HEK293 (cell line): ENCODE data around the gene PEPD.

Experiments used
- CTCF ChIA-PET: fragments of 350-600 bp; formaldehyde crosslinking; extraction: SDS; loops from one replicate; lab custom pipeline; 2021; ENCODE audit warnings: antibody characterized with exemption; lab: Yijun Ruan, JAX
- POLR2A ChIA-PET: fragments of 300-600 bp; formaldehyde crosslinking; extraction: SDS; loops from one replicate; lab custom pipeline; 2020; ENCODE audit warnings: antibody characterized with exemption, inconsistent platforms; lab: Yijun Ruan, JAX
- H3K27ac ChIP-seq: fragments of 200-500 bp; sonication (Bioruptor generic); 2 replicates; pipeline ENCODE4 v1.5.1; 2014; ENCODE audit warnings: low read depth, low read length, control low read depth, inconsistent platforms; ENCODE audit errors: extremely low read depth
- H3K36me3 ChIP-seq, 2 experiments: fragments of 200-500 bp in 1 of 2; sonication (Bioruptor generic) in 1 of 2; 1 replicate in 1 of 2; 2 replicates in 1 of 2; pipeline ENCODE4 v1.5.1; 2014 to 2017; ENCODE audit warnings: inconsistent platforms in 2 of 2, low read length in 2 of 2; ENCODE audit not compliant: control insufficient read depth in 2 of 2, insufficient read depth in 1 of 2
- H3K4me1 ChIP-seq: fragments of 200-500 bp; sonication (Bioruptor generic); 2 replicates; pipeline ENCODE4 v1.5.1; 2014; ENCODE audit warnings: mild to moderate bottlenecking, low read length, inconsistent platforms; ENCODE audit not compliant: control insufficient read depth, insufficient read depth
- H3K4me3 ChIP-seq: 2 replicates; pipeline ENCODE4 v1.5.1; 2011; ENCODE audit warnings: low read depth, mild to moderate bottlenecking, control low read depth, low read length, moderate library complexity
- H3K9me3 ChIP-seq: fragments of 200-500 bp; sonication (Bioruptor generic); 2 replicates; pipeline ENCODE4 v1.5.1; 2014; ENCODE audit warnings: low read depth, low read length, inconsistent platforms; ENCODE audit not compliant: control insufficient read depth, insufficient read depth
- EGR2 ChIP-seq: fragments of 450-650 bp; formaldehyde crosslinking; IDR thresholded peaks from 2 replicates; pipeline ENCODE4 v1.5.1; 2016; ENCODE audit warnings: low read depth, missing biosample characterization, missing genetic modification characterization
- OVOL3 ChIP-seq: fragments of 450-650 bp; formaldehyde crosslinking; IDR thresholded peaks from 2 replicates; pipeline ENCODE4 v1.5.1; 2016; ENCODE audit warnings: missing biosample characterization, missing genetic modification characterization
- ZBTB21 ChIP-seq: fragments of 450-650 bp; formaldehyde crosslinking; IDR thresholded peaks from 2 replicates; pipeline ENCODE4 v1.5.1; 2017; ENCODE audit warnings: missing biosample characterization, missing genetic modification characterization
- ZNF16 ChIP-seq: fragments of 450-650 bp; formaldehyde crosslinking; IDR thresholded peaks from 2 replicates; pipeline ENCODE4 v1.5.1; 2016; ENCODE audit warnings: low read depth, missing biosample characterization, missing genetic modification characterization
- ZNF214 ChIP-seq: fragments of 450-650 bp; formaldehyde crosslinking; IDR thresholded peaks from 2 replicates; pipeline ENCODE4 v1.5.1; 2017; ENCODE audit warnings: missing biosample characterization, mild to moderate bottlenecking, missing genetic modification characterization, borderline replicate concordance
- ZNF354C ChIP-seq: fragments of 450-650 bp; formaldehyde crosslinking; IDR thresholded peaks from 2 replicates; pipeline ENCODE4 v1.5.1; 2016; ENCODE audit warnings: missing biosample characterization, missing genetic modification characterization, low read depth, borderline replicate concordance
- ZNF366 ChIP-seq: fragments of 450-650 bp; formaldehyde crosslinking; conservative IDR thresholded peaks from 2 replicates; pipeline ENCODE4 v1.5.1; 2016; ENCODE audit warnings: missing biosample characterization, missing genetic modification characterization
- ZNF37A ChIP-seq: fragments of 450-650 bp; IDR thresholded peaks from 2 replicates; pipeline ENCODE4 v1.5.1; 2018; ENCODE audit warnings: missing biosample characterization, missing genetic modification characterization
- ZNF623 ChIP-seq: fragments of 450-650 bp; formaldehyde crosslinking; IDR thresholded peaks from 2 replicates; pipeline ENCODE4 v1.5.1; 2016; ENCODE audit warnings: missing biosample characterization, missing genetic modification characterization
- ZNF660 ChIP-seq: fragments of 450-650 bp; IDR thresholded peaks from 2 replicates; pipeline ENCODE4 v1.5.1; 2018; ENCODE audit warnings: missing biosample characterization, mild to moderate bottlenecking, missing genetic modification characterization
- ZNF777 ChIP-seq: fragments of 450-650 bp; formaldehyde crosslinking; IDR thresholded peaks from 2 replicates; pipeline ENCODE4 v1.5.1; 2017; ENCODE audit warnings: missing biosample characterization, missing genetic modification characterization, borderline replicate concordance
- ZSCAN30 ChIP-seq: fragments of 450-650 bp; IDR thresholded peaks from 2 replicates; pipeline ENCODE4 v1.5.1; 2018; ENCODE audit warnings: missing biosample characterization, mild to moderate bottlenecking, missing genetic modification characterization, moderate library complexity
- TF ChIP-seq, protein P1 (sequence below): fragments of 450-650 bp; formaldehyde crosslinking; IDR thresholded peaks from 2 replicates; pipeline ENCODE4 v1.5.1; 2016; ENCODE audit warnings: missing biosample characterization, missing genetic modification characterization
- TF ChIP-seq, protein P2 (sequence below): fragments of 450-650 bp; formaldehyde crosslinking; conservative IDR thresholded peaks from 2 replicates; pipeline ENCODE4 v1.5.1; 2016; ENCODE audit warnings: low read depth, missing biosample characterization, missing genetic modification characterization
- TF ChIP-seq, protein P3 (sequence below): fragments of 450-650 bp; IDR thresholded peaks from 2 replicates; pipeline ENCODE4 v1.5.1; 2018; ENCODE audit warnings: missing biosample characterization, missing genetic modification characterization
- TF ChIP-seq, protein P4 (sequence below): fragments of 450-650 bp; formaldehyde crosslinking; IDR thresholded peaks from 2 replicates; pipeline ENCODE4 v1.5.1; 2016; ENCODE audit warnings: missing biosample characterization, missing genetic modification characterization
- TF ChIP-seq, protein P5 (sequence below): fragments of 450-650 bp; formaldehyde crosslinking; IDR thresholded peaks from 2 replicates; pipeline ENCODE4 v1.5.1; 2016; ENCODE audit warnings: missing biosample characterization, missing genetic modification characterization
- TF ChIP-seq, protein P6 (sequence below): fragments of 450-650 bp; formaldehyde crosslinking; IDR thresholded peaks from 2 replicates; pipeline ENCODE4 v1.5.1; 2017; ENCODE audit warnings: missing biosample characterization, missing genetic modification characterization

PEPD gene

DNA sequence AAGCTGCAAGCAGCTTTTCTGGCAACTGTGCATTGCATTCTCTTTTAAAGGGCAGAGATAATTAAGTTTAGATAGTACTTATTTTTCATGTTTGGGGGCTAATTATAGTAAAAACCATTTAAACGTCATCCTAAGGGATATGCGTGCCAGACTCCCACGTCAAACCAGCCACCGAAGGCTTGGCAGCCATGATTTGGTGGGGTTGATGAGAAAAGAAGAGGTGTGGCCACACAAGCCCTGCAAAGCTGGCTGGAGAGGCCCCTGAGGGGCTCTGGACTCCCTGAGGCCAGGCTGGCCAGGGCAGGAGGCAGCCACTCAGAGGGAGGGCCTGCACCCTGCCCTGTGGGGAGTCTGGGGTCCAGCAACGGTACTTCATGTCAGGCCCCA, 17.5 kb downstream of the PEPD start (continued):
- TF ChIP-seq, protein P1, sequence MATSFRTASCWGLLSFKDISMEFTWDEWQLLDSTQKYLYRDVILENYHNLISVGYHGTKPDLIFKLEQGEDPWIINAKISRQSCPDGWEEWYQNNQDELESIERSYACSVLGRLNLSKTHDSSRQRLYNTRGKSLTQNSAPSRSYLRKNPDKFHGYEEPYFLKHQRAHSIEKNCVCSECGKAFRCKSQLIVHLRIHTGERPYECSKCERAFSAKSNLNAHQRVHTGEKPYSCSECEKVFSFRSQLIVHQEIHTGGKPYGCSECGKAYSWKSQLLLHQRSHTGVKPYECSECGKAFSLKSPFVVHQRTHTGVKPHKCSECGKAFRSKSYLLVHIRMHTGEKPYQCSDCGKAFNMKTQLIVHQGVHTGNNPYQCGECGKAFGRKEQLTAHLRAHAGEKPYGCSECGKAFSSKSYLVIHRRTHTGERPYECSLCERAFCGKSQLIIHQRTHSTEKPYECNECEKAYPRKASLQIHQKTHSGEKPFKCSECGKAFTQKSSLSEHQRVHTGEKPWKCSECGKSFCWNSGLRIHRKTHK (tag by site-specific recombination) = no peak
- TF ChIP-seq ZNF16 (tag by site-specific recombination) (no peak), ZNF214 (tag by site-specific recombination) (no peak), ZNF37A (tag by site-specific recombination) (no peak), ZNF623 (no peak)
- TF ChIP-seq, protein P2, sequence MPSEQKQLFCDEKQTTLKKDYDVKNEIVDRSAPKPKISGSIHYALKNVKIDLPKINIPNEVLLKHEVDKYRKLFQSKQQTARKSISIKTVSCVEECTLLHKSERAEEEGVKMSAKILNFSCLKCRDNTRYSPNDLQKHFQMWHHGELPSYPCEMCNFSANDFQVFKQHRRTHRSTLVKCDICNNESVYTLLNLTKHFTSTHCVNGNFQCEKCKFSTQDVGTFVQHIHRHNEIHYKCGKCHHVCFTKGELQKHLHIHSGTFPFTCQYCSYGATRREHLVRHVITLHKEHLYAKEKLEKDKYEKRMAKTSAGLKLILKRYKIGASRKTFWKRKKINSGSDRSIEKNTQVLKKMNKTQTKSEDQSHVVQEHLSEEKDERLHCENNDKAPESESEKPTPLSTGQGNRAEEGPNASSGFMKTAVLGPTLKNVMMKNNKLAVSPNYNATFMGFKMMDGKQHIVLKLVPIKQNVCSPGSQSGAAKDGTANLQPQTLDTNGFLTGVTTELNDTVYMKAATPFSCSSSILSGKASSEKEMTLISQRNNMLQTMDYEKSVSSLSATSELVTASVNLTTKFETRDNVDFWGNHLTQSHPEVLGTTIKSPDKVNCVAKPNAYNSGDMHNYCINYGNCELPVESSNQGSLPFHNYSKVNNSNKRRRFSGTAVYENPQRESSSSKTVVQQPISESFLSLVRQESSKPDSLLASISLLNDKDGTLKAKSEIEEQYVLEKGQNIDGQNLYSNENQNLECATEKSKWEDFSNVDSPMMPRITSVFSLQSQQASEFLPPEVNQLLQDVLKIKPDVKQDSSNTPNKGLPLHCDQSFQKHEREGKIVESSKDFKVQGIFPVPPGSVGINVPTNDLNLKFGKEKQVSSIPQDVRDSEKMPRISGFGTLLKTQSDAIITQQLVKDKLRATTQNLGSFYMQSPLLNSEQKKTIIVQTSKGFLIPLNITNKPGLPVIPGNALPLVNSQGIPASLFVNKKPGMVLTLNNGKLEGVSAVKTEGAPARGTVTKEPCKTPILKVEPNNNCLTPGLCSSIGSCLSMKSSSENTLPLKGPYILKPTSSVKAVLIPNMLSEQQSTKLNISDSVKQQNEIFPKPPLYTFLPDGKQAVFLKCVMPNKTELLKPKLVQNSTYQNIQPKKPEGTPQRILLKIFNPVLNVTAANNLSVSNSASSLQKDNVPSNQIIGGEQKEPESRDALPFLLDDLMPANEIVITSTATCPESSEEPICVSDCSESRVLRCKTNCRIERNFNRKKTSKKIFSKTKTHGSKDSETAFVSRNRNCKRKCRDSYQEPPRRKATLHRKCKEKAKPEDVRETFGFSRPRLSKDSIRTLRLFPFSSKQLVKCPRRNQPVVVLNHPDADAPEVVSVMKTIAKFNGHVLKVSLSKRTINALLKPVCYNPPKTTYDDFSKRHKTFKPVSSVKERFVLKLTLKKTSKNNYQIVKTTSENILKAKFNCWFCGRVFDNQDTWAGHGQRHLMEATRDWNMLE (tag by site-specific recombination) = no peak

DNA sequence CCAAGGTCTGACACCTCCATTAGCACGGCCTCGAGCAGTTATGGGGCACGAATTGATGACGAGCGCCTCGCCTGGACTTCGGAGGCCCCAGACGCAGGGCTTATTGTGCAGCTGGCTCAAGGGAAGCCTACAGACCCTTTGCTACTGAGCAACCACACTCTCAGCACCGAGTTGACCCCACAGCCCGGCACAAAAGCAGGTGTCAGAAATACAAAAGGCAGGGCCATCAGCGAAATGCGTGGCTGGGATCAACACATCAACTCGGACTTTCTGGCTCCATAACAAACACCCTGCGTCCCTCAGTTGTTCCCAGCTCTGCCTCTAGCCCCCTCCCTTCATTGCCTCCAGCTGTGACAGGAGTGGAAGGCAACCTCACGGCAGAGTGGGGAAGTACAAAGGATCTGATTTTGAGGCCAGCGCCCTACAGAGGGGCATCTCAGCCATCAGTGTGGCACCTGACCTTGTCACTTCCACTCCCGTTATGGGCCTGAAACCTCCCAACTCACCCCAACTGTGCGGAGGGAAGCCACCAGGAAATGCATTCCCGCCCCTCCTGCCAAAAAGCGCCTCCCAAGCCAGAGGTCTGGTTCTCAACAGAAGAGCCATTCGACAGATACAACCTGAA, 18.0 kb downstream of the PEPD start:
- POLR2A ChIA-PET = no interaction called here
- TF ChIP-seq ZNF777 (tag by site-specific recombination) (no peak), ZNF37A (tag by site-specific recombination) (no peak), ZNF354C (tag by site-specific recombination) (no peak), ZNF660 (tag by site-specific recombination) (no peak), ZNF623 (no peak), OVOL3 (tag by site-specific recombination) (no peak), EGR2 (tag by site-specific recombination) (no peak), ZBTB21 (tag by site-specific recombination) (no peak), ZSCAN30 (tag by site-specific recombination) (no peak), ZNF366 (tag by site-specific recombination) (no peak)
- TF ChIP-seq, protein P3, sequence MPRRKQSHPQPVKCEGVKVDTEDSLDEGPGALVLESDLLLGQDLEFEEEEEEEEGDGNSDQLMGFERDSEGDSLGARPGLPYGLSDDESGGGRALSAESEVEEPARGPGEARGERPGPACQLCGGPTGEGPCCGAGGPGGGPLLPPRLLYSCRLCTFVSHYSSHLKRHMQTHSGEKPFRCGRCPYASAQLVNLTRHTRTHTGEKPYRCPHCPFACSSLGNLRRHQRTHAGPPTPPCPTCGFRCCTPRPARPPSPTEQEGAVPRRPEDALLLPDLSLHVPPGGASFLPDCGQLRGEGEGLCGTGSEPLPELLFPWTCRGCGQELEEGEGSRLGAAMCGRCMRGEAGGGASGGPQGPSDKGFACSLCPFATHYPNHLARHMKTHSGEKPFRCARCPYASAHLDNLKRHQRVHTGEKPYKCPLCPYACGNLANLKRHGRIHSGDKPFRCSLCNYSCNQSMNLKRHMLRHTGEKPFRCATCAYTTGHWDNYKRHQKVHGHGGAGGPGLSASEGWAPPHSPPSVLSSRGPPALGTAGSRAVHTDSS (tag by site-specific recombination) = no peak
- TF ChIP-seq, protein P4, sequence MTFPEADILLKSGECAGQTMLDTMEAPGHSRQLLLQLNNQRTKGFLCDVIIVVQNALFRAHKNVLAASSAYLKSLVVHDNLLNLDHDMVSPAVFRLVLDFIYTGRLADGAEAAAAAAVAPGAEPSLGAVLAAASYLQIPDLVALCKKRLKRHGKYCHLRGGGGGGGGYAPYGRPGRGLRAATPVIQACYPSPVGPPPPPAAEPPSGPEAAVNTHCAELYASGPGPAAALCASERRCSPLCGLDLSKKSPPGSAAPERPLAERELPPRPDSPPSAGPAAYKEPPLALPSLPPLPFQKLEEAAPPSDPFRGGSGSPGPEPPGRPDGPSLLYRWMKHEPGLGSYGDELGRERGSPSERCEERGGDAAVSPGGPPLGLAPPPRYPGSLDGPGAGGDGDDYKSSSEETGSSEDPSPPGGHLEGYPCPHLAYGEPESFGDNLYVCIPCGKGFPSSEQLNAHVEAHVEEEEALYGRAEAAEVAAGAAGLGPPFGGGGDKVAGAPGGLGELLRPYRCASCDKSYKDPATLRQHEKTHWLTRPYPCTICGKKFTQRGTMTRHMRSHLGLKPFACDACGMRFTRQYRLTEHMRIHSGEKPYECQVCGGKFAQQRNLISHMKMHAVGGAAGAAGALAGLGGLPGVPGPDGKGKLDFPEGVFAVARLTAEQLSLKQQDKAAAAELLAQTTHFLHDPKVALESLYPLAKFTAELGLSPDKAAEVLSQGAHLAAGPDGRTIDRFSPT (tag by site-specific recombination) = no peak
- TF ChIP-seq, protein P1 (tag by site-specific recombination) = no peak
- TF ChIP-seq, protein P5, sequence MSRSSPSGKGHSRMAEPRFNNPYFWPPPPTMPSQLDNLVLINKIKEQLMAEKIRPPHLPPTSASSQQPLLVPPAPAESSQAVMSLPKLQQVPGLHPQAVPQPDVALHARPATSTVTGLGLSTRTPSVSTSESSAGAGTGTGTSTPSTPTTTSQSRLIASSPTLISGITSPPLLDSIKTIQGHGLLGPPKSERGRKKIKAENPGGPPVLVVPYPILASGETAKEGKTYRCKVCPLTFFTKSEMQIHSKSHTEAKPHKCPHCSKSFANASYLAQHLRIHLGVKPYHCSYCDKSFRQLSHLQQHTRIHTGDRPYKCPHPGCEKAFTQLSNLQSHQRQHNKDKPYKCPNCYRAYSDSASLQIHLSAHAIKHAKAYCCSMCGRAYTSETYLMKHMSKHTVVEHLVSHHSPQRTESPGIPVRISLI = no peak
- TF ChIP-seq, protein P6, sequence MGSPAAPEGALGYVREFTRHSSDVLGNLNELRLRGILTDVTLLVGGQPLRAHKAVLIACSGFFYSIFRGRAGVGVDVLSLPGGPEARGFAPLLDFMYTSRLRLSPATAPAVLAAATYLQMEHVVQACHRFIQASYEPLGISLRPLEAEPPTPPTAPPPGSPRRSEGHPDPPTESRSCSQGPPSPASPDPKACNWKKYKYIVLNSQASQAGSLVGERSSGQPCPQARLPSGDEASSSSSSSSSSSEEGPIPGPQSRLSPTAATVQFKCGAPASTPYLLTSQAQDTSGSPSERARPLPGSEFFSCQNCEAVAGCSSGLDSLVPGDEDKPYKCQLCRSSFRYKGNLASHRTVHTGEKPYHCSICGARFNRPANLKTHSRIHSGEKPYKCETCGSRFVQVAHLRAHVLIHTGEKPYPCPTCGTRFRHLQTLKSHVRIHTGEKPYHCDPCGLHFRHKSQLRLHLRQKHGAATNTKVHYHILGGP (tag by site-specific recombination) = no peak

More for the DNA sequence above, 18.0 kb downstream of the PEPD start:
- H3K4me1 ChIP-seq = no peaks in the 10 kb centered on the region
- no peak overlapping the region for H3K4me3 ChIP-seq
- no peak overlapping the region for H3K27ac ChIP-seq
- CTCF ChIA-PET = no interaction called here
- peaks cover 6 to 28% of the 10 kb centered on the region in 2 experiments; a peak in 2 of 3 replicates for H3K36me3 ChIP-seq
- H3K9me3 ChIP-seq = no peaks in the 10 kb centered on the region
